Endodermal cell (in vitro differentiated cells): ENCODE measurements around the gene SMURF2. TPM values are rescaled to one million over a fixed set of nuclear protein-coding genes. Genes with fewer than 3 reads are reported as not detected.

Experiments
- DNase-seq: peaks from one replicate; pipeline ENCODE4 v3.0.0-alpha.2; 2017
- H3K27ac ChIP-seq: 2 replicates; pipeline ENCODE4 v1.5.1; 2013; ENCODE audit warnings: mild to moderate bottlenecking, low read depth, low read length, moderate library complexity
- H3K27me3 ChIP-seq: 2 replicates; pipeline ENCODE4 v1.6.1; 2013; ENCODE audit warnings: mild to moderate bottlenecking, low read length, moderate library complexity; ENCODE audit not compliant: insufficient read depth, control insufficient read depth, poor library complexity, severe bottlenecking
- H3K36me3 ChIP-seq: 2 replicates; pipeline ENCODE4 v1.7.0; 2013; ENCODE audit warnings: mild to moderate bottlenecking, low read length, moderate library complexity; ENCODE audit not compliant: control insufficient read depth, insufficient read depth
- H3K4me1 ChIP-seq: one replicate; pipeline ENCODE4 v1.7.0; 2013; ENCODE audit warnings: low read length; ENCODE audit not compliant: control insufficient read depth, insufficient read depth
- H3K4me3 ChIP-seq: 2 replicates; pipeline ENCODE4 v1.5.1; 2013; ENCODE audit warnings: mild to moderate bottlenecking, low read length, moderate library complexity
- H3K9ac ChIP-seq: 2 replicates; pipeline ENCODE4 v1.6.1; 2013; ENCODE audit warnings: mild to moderate bottlenecking, low read length, moderate library complexity; ENCODE audit not compliant: poor library complexity, severe bottlenecking; ENCODE audit errors: extremely low read depth
- H3K9me3 ChIP-seq: 2 replicates; pipeline ENCODE4 v1.6.1; 2013; ENCODE audit warnings: mild to moderate bottlenecking, low read length, moderate library complexity; ENCODE audit not compliant: control insufficient read depth
- H3K27ac Mint-ChIP-seq: 2 replicates; pipeline ENCODE4 v1.8.0; 2020; ENCODE audit warnings: mixed read lengths
- H3K27me3 Mint-ChIP-seq: 2 replicates; pipeline ENCODE4 v1.8.0; 2021; ENCODE audit warnings: mild to moderate bottlenecking, mixed read lengths; ENCODE audit not compliant: insufficient read depth
- H3K36me3 Mint-ChIP-seq: 2 replicates; pipeline ENCODE4 v1.8.0; 2020; ENCODE audit warnings: low read depth, mixed read lengths
- H3K4me1 Mint-ChIP-seq: 2 replicates; pipeline ENCODE4 v1.8.0; 2020; ENCODE audit warnings: mixed read lengths
- H3K4me3 Mint-ChIP-seq: 2 replicates; pipeline ENCODE4 v1.8.0; 2020; ENCODE audit warnings: mild to moderate bottlenecking, moderate library complexity, mixed read lengths
- H3K9me3 Mint-ChIP-seq: 2 replicates; pipeline ENCODE4 v1.8.0; 2020; ENCODE audit warnings: mild to moderate bottlenecking, mixed read lengths
- CTCF ChIP-seq: fragments of 200-600 bp; sonication (generic); conservative IDR thresholded peaks from 2 replicates; pipeline ENCODE4 v1.5.0; 2021; ENCODE audit warnings: antibody characterized with exemption, mild to moderate bottlenecking
- WGBS, 2 experiments: methylation state at CpG; one replicate each; pipeline versions ENCODE4 v1.1.5 to v1.1.7; 2013; ENCODE audit warnings: missing lambda C conversion rate in 2 of 2, mixed read lengths in 1 of 2; ENCODE audit not compliant: insufficient coverage in 1 of 2, insufficient read length in 1 of 2; 5-methylcytosine and 5-hydroxymethylcytosine counted together
- total RNA-seq, 2 donors: library from RNA; stranded (reverse); fragmentation: NEBNext Ultra II Directional in 1 of 2; extraction: Animal tissue kit (Norgen Biotek cat#: 25700) in 1 of 2; gene quantifications; 2 replicates in 1 of 2; 3 replicates in 1 of 2; pipeline ENCODE4 v1.2.1, GENCODE V29; 2021

SMURF2 gene
- total RNA-seq, 2 donors from 2014 or later = 33.6 to 34.1 TPM

- H3K9ac ChIP-seq = no peak overlapping the region
- no peak overlapping the region for H3K27ac Mint-ChIP-seq
- H3K4me1 Mint-ChIP-seq = peaks cover 16% of the 10 kb centered on the region
- no peak for TF ChIP-seq CTCF
- H3K27me3 ChIP-seq = no peaks in the 10 kb centered on the region
- H3K27me3 Mint-ChIP-seq = no peaks in the 10 kb centered on the region
- no peaks in the 10 kb centered on the region for H3K4me1 ChIP-seq
- H3K4me3 Mint-ChIP-seq = no peak overlapping the region
- H3K36me3 Mint-ChIP-seq = peaks cover 5% of the 10 kb centered on the region
- 91 to 95% methylated on average over 5 to 6 of the region's 6 CpGs for WGBS, 2 experiments
- DNase-seq = no peak
- H3K36me3 ChIP-seq = no peaks in the 10 kb centered on the region
- H3K9me3 ChIP-seq = peaks cover 10% of the 10 kb centered on the region
- peaks cover 2% of the 10 kb centered on the region for H3K9me3 Mint-ChIP-seq
- H3K27ac ChIP-seq = no peak overlapping the region
- H3K4me3 ChIP-seq = no peak overlapping the region
These were observed 4.4 kb downstream of the SMURF2 start for GRCh38 chr17:64657610-64658125.

- no peak overlapping the region for H3K27ac Mint-ChIP-seq
- Histone ChIP-seq H3K27me3 (no peaks in the 10 kb centered on the region), H3K4me1 (no peaks in the 10 kb centered on the region), H3K4me3 (no peak overlapping the region), H3K36me3 (no peaks in the 10 kb centered on the region), H3K9me3 (peaks cover 10% of the 10 kb centered on the region), H3K9ac (no peak overlapping the region), H3K27ac (no peak overlapping the region)
- H3K36me3 Mint-ChIP-seq = peaks cover 5% of the 10 kb centered on the region
- no peak for TF ChIP-seq CTCF
- H3K9me3 Mint-ChIP-seq = peaks cover 2% of the 10 kb centered on the region
- H3K27me3 Mint-ChIP-seq = no peaks in the 10 kb centered on the region
- H3K4me3 Mint-ChIP-seq = no peak overlapping the region
- WGBS, 2 experiments = 98% methylated on average over 2 of the region's 2 CpGs; no CpG with 5 or more reads in 1 of the 2 experiments
- H3K4me1 Mint-ChIP-seq = peaks cover 15% of the 10 kb centered on the region
- no peak for DNase-seq
These were observed 6.4 kb downstream of the SMURF2 start for GRCh38 chr17:64655704-64656103.

GRCh38 chr17:64653985-64654355 is 8.1 kb downstream of the SMURF2 start:
- H3K4me3 ChIP-seq = no peak overlapping the region
- no peak for TF ChIP-seq CTCF
- Mint-ChIP-seq H3K4me3 (no peak overlapping the region), H3K27me3 (no peaks in the 10 kb centered on the region), H3K4me1 (peaks cover 7% of the 10 kb centered on the region), H3K9me3 (peaks cover 2% of the 10 kb centered on the region), H3K27ac (no peak overlapping the region), H3K36me3 (peaks cover 5% of the 10 kb centered on the region)
- no peak for DNase-seq
- no peaks in the 10 kb centered on the region for H3K36me3 ChIP-seq
- H3K9ac ChIP-seq = no peak overlapping the region
- H3K9me3 ChIP-seq = peaks cover 10% of the 10 kb centered on the region
- no peak overlapping the region for H3K27ac ChIP-seq
- no peaks in the 10 kb centered on the region for H3K27me3 ChIP-seq
- no peaks in the 10 kb centered on the region for H3K4me1 ChIP-seq
- 89 to 94% methylated on average over 2 to 4 of the region's 4 CpGs for WGBS, 2 experiments
